Naive thymus-derived CD4-positive, alpha-beta T cell (primary cell): ENCODE measurements around the gene ANKRD44. TPM values are rescaled to one million over a fixed set of nuclear protein-coding genes. Genes with fewer than 3 reads are reported as not detected.

ENCODE experiments used
- ATAC-seq: fragments of 150-1000 bp; cut with Tn5 transposase; 2 replicates; pipeline ENCODE4 v1.10.0; 2021; ENCODE audit warnings: mild to moderate bottlenecking, moderate library complexity
- CTCF ChIA-PET: fragments of 350-600 bp; sonication (Branson Sonifier 250); formaldehyde crosslinking; loops from one replicate; lab custom pipeline; 2021; ENCODE audit warnings: antibody characterized with exemption; lab: Charles Lee
- POLR2A ChIA-PET: fragments of 350-600 bp; sonication (Branson Sonifier 250); formaldehyde crosslinking; loops from one replicate; lab custom pipeline; 2021; ENCODE audit warnings: antibody characterized with exemption, inconsistent platforms; lab: Charles Lee
- DNase-seq, 9 donors: peaks; one replicate each; pipeline versions ENCODE4 v3.0.0 to v3.0.0-alpha.2; 2020 to 2022; ENCODE audit warnings: mixed read lengths in 1 of 9
- H3K27ac ChIP-seq: one replicate; pipeline ENCODE4 v1.7.0; 2013; ENCODE audit warnings: mild to moderate bottlenecking, low read depth, low read length, moderate library complexity
- H3K27me3 ChIP-seq, 2 donors: one replicate each; pipeline ENCODE4 v1.7.0; 2013; ENCODE audit warnings: low read length in 2 of 2, mild to moderate bottlenecking in 2 of 2, moderate library complexity in 2 of 2; ENCODE audit not compliant: control insufficient read depth in 2 of 2, insufficient read depth in 2 of 2
- H3K36me3 ChIP-seq, 3 experiments: 1 replicate in 2 of 3; 2 replicates in 1 of 3; pipeline ENCODE4 v1.7.0; 2013; ENCODE audit warnings: low read length in 3 of 3, mild to moderate bottlenecking in 3 of 3, moderate library complexity in 1 of 3; ENCODE audit not compliant: insufficient read depth in 3 of 3, control insufficient read depth in 2 of 3
- H3K4me1 ChIP-seq, 2 donors: one replicate each; pipeline ENCODE4 v1.7.0; 2013; ENCODE audit warnings: low read length in 2 of 2, mild to moderate bottlenecking in 2 of 2, moderate library complexity in 1 of 2; ENCODE audit not compliant: control insufficient read depth in 2 of 2, insufficient read depth in 2 of 2
- H3K4me3 ChIP-seq: 2 replicates; pipeline ENCODE4 v1.7.0; 2013; ENCODE audit warnings: mild to moderate bottlenecking, low read length
- H3K9me3 ChIP-seq, 3 experiments: 1 replicate in 2 of 3; 2 replicates in 1 of 3; pipeline ENCODE4 v1.7.0; 2013; ENCODE audit warnings: low read length in 3 of 3; ENCODE audit not compliant: control insufficient read depth in 2 of 3
- H3K27ac Mint-ChIP-seq, 9 donors: one replicate each; pipeline ENCODE4 v1.8.0; 2020 to 2022; ENCODE audit warnings: mixed read lengths in 9 of 9, mild to moderate bottlenecking in 8 of 9, moderate library complexity in 5 of 9, inconsistent platforms in 2 of 9
- H3K27me3 Mint-ChIP-seq, 5 donors: one replicate each; pipeline ENCODE4 v1.8.0; 2021 to 2022; ENCODE audit warnings: mixed read lengths in 5 of 5, mild to moderate bottlenecking in 1 of 5
- H3K36me3 Mint-ChIP-seq, 5 donors: one replicate each; pipeline ENCODE4 v1.8.0; 2020 to 2022; ENCODE audit warnings: mixed read lengths in 5 of 5, mild to moderate bottlenecking in 3 of 5, inconsistent platforms in 1 of 5
- H3K4me1 Mint-ChIP-seq, 7 donors: one replicate each; pipeline ENCODE4 v1.8.0; 2020 to 2022; ENCODE audit warnings: mixed read lengths in 7 of 7, mild to moderate bottlenecking in 3 of 7, inconsistent platforms in 1 of 7
- H3K4me3 Mint-ChIP-seq, 10 donors: one replicate each; pipeline ENCODE4 v1.8.0; 2020 to 2022; ENCODE audit warnings: mild to moderate bottlenecking in 10 of 10, mixed read lengths in 10 of 10, moderate library complexity in 6 of 10, inconsistent platforms in 2 of 10
- H3K9me3 Mint-ChIP-seq, 11 donors: one replicate each; pipeline ENCODE4 v1.8.0; 2020 to 2022; ENCODE audit warnings: mixed read lengths in 11 of 11, mild to moderate bottlenecking in 4 of 11, inconsistent platforms in 1 of 11, moderate library complexity in 1 of 11
- intact Hi-C, 2 donors: fragments of 100-400 bp; cut with micrococcal nuclease; formaldehyde crosslinking; loops; one replicate each; pipeline ENCODE4 v1.15.1; 2023
- polyA plus RNA-seq, 2 donors: library from polyadenylated mRNA; unstranded; fragments of 300-500 nt; fragmentation: Illumina TruSeq; gene quantifications; one replicate each; pipeline ENCODE4 v1.2.3, GENCODE V29; 2021
- total RNA-seq, 6 experiments: library from RNA in 5 of 6; stranded (reverse) in 5 of 6; gene quantifications; 1 replicate in 5 of 6; 2 replicates in 1 of 6; pipeline ENCODE4 v1.2.3 and lab custom pipeline; 2021 to 2026

The ANKRD44 gene
- total and polyA plus RNA-seq, 7 experiments from 2014 or later, result 88.6 to 296 (median 235) TPM

DNA sequence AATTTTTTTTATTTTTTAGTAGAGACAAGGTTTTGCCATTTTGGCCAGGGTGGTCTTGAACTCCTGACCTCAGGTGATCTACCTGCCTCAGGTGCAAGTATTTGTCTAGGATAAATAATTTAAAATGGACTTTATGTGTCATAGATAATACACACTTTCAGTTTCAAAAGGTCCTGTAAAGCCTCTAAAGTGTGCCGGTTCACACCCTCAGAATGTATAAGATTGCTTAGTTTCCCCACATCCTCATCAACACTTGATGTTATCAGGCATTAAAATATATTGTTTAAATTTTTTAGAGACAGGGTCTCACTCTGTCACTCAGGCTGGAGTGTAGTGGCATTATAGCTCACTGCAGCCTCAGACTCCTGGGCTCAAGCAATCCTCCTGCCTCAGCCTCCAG, 170.5 kb downstream of the ANKRD44 start:
- Mint-ChIP-seq H3K4me3 (peak overlapping the region in 5 of 10 donors; percentile 16 to 39 (median 37)), H3K36me3 (peaks cover 6 to 39% (median 38%) of the 10 kb centered on the region in 5 donors), H3K27ac (peak overlapping the region; percentile 7 to 95 (median 61)), H3K27me3 (no peaks in the 10 kb centered on the region), H3K4me1 (peaks cover 59 to 95% (median 87%) of the 10 kb centered on the region in 7 donors), H3K9me3 (no peaks in the 10 kb centered on the region)
- intact Hi-C loops, result loop anchor here in 1 of 2 donors (1.0 kb wide), 1 partner anchor 10 kb away; no protein-coding TSS in a partner anchor
- Histone ChIP-seq H3K27me3 (no peaks in the 10 kb centered on the region), H3K36me3 (peaks cover under 1 to 15% (median 7%) of the 10 kb centered on the region in 3 experiments), H3K4me3 (no peak overlapping the region), H3K27ac (no peak overlapping the region), H3K9me3 (no peaks in the 10 kb centered on the region), H3K4me1 (peaks cover 59 to 70% of the 10 kb centered on the region in 2 donors)
- ATAC-seq, result peak; percentile 54
- DNase-seq, result no peak
- ChIA-PET CTCF (interaction anchor here (0.6 to 1.6 kb wide), 2 partner anchors 9 to 361 kb away, joined by 3 to 4 read pairs; no protein-coding TSS in a partner anchor), POLR2A (interaction anchor here (0.7 to 1.6 kb wide), 4 partner anchors 10 to 44 kb away, joined by 3 to 7 read pairs (median 4); no protein-coding TSS in a partner anchor)

DNA sequence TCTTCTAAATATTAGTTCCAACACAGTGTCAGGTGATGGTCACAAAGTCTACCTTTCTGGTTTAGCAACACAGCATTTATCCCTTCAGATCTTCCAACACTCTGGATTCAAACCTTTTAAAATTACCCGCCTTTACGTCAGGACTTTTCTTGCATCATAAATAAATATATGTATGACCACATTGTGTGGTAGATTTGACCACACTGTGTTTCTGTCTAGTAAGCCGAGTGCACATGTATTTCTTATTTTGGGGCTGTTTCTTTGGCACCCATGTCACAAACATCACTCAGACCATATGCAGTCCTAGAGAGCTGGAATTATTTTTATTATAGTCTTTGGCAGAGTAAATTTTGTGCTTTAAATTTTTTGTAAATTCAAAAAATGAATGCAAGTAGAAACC, 172.1 kb downstream of the ANKRD44 start:
- intact Hi-C loops, result loop anchor here in 1 of 2 donors (1.0 kb wide), 2 partner anchors 8 kb away; no protein-coding TSS in a partner anchor
- Histone ChIP-seq H3K4me1 (peaks cover 58 to 65% of the 10 kb centered on the region in 2 donors), H3K27me3 (no peaks in the 10 kb centered on the region), H3K27ac (no peak overlapping the region), H3K4me3 (no peak overlapping the region), H3K9me3 (no peaks in the 10 kb centered on the region), H3K36me3 (peaks cover 7 to 25% (median 12%) of the 10 kb centered on the region in 3 experiments)
- peaks cover 6 to 45% (median 38%) of the 10 kb centered on the region in 5 donors for H3K36me3 Mint-ChIP-seq
- H3K9me3 Mint-ChIP-seq, result no peaks in the 10 kb centered on the region
- peaks cover 59 to 95% (median 90%) of the 10 kb centered on the region in 7 donors for H3K4me1 Mint-ChIP-seq
- H3K27me3 Mint-ChIP-seq, result no peaks in the 10 kb centered on the region
- ChIA-PET CTCF (interaction anchor here (0.8 kb wide), 1 partner anchor 53 kb away, joined by 3 read pairs; no protein-coding TSS in a partner anchor), POLR2A (interaction anchor here (1.1 kb wide), 1 partner anchor 14 kb away, joined by 3 read pairs; no protein-coding TSS in a partner anchor)
- H3K27ac Mint-ChIP-seq, result peak overlapping the region in 8 of 9 donors; percentile 13 to 95 (median 68)
- DNase-seq, result no peak
- H3K4me3 Mint-ChIP-seq, result peak overlapping the region in 5 of 10 donors; percentile 0 to 70 (median 51)
- ATAC-seq, result no peak

DNA sequence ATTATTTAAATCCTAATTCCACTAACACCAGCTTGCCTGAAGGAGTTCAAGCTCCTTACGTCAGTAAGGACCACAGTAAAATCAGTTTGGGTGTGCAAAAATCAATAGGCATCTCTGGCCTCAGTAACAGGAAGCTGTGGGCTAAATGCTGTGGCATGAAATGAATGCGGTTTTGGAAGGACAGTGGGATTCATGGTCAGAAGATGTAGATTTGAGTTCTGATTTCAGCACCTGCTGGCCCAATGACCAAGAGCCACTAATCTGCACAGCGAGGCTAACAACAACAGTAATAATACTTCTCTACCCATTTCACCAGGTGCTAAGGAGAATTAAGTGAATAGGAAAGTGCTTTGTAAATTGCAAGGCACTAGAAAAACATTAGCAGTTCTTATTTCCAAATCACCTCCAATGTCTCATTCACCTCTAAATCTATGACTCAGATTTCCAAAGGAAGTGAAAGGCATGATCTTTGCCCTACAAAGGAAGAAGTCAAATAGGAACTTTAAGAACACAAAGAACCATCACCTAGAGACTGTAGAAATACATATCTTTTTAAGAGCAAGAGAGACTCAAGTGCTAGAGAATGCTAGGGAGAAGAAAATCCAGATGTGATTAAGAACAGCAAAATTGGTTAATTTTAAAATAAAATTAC, 172.6 kb downstream of the ANKRD44 start:
- intact Hi-C loops, result loop anchor here in 1 of 2 donors (1.0 kb wide), 2 partner anchors 8 kb away; no protein-coding TSS in a partner anchor
- H3K9me3 Mint-ChIP-seq, result no peaks in the 10 kb centered on the region
- Histone ChIP-seq H3K4me3 (no peak overlapping the region), H3K9me3 (no peaks in the 10 kb centered on the region), H3K27me3 (no peaks in the 10 kb centered on the region), H3K4me1 (peaks cover 60 to 68% of the 10 kb centered on the region in 2 donors), H3K36me3 (peaks cover 7 to 27% (median 12%) of the 10 kb centered on the region in 3 experiments), H3K27ac (peak overlapping the region; percentile 12)
- H3K4me1 Mint-ChIP-seq, result peaks cover 65 to 99% (median 95%) of the 10 kb centered on the region in 7 donors
- CTCF ChIA-PET, result interaction anchor here (0.8 to 1.9 kb wide), 4 partner anchors 14 to 295 kb away, joined by 3 to 8 read pairs (median 4); no protein-coding TSS in a partner anchor
- DNase-seq, result no peak
- peak overlapping the region in 9 of 10 donors; percentile 12 to 70 (median 35) for H3K4me3 Mint-ChIP-seq
- ATAC-seq, result peak; percentile 59
- H3K36me3 Mint-ChIP-seq, result peaks cover 6 to 46% (median 39%) of the 10 kb centered on the region in 5 donors
- H3K27ac Mint-ChIP-seq, result peak overlapping the region; percentile 28 to 96 (median 86)
- H3K27me3 Mint-ChIP-seq, result no peaks in the 10 kb centered on the region
- POLR2A ChIA-PET, result interaction anchor here (1.1 to 1.3 kb wide), 3 partner anchors 10 to 156 kb away, joined by 3 read pairs; no protein-coding TSS in a partner anchor

DNA sequence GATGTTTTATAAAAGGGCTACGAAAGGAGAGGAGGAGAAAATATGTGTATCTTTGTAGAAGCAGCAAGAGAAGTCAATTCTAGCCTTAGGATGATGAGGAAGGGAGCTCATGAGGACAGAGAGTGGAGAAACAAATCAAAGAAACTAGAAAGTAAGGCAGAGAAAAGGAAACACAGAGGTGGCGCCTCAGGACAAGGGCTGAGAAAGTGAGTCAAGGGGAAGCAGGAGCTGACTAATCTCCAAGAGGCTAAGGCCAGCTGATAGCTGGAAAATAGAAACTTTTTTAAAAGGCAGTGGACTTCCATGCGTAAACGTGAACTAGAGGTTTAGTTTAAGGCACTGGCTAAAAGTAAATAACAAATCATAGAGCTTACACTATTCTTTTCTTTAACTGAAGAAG, 173.3 kb downstream of the ANKRD44 start:
- peaks cover 66 to 99% (median 95%) of the 10 kb centered on the region in 7 donors for H3K4me1 Mint-ChIP-seq
- peak overlapping the region; percentile 39 to 96 (median 89) for H3K27ac Mint-ChIP-seq
- H3K9me3 Mint-ChIP-seq, result no peaks in the 10 kb centered on the region
- ATAC-seq, result no peak
- Histone ChIP-seq H3K9me3 (no peaks in the 10 kb centered on the region), H3K36me3 (peaks cover 7 to 28% (median 12%) of the 10 kb centered on the region in 3 experiments), H3K27me3 (no peaks in the 10 kb centered on the region), H3K4me1 (peaks cover 60 to 73% of the 10 kb centered on the region in 2 donors), H3K4me3 (no peak overlapping the region), H3K27ac (peak overlapping the region; percentile 12)
- H3K27me3 Mint-ChIP-seq, result no peaks in the 10 kb centered on the region
- DNase-seq, result no peak
- H3K36me3 Mint-ChIP-seq, result peaks cover 6 to 48% (median 40%) of the 10 kb centered on the region in 5 donors
- CTCF ChIA-PET, result interaction anchor here (0.6 to 1.9 kb wide), 6 partner anchors 15 to 294 kb away, joined by 3 to 8 read pairs (median 4); no protein-coding TSS in a partner anchor
- intact Hi-C loops, result no loop called here
- peak overlapping the region; percentile 1 to 70 (median 50) for H3K4me3 Mint-ChIP-seq
- POLR2A ChIA-PET, result interaction anchor here (1.0 to 1.3 kb wide), 5 partner anchors 9 to 157 kb away, joined by 3 read pairs; no protein-coding TSS in a partner anchor

DNA sequence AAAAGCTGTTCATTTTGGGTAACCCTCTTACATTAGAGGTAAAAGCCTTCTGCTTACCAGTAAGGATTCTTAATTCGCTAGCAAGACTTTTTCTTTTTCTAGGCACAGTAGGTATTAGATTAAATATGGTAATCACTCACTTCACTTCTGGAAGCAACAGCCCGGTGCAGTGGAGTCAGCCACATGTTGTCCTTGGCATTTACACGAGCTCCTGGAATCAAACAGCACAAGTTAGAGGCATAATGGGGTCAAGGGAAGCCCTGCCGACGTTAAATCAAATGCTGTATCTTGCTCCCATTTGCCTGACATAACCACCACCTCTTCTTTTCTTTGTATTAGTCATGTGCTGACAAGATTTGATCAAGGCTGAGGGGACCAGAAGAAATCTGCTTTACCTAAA, 174.1 kb downstream of the ANKRD44 start:
- no peaks in the 10 kb centered on the region for H3K9me3 Mint-ChIP-seq
- H3K4me3 ChIP-seq, result no peak overlapping the region
- ChIA-PET CTCF (interaction anchor here (0.9 to 1.9 kb wide), 2 partner anchors 23 to 212 kb away, joined by 4 to 8 read pairs; no protein-coding TSS in a partner anchor), POLR2A (interaction anchor here (1.0 to 1.3 kb wide), 4 partner anchors 9 to 158 kb away, joined by 3 read pairs; no protein-coding TSS in a partner anchor)
- intact Hi-C loops, result no loop called here
- no peaks in the 10 kb centered on the region for H3K27me3 Mint-ChIP-seq
- peak overlapping the region; percentile 26 to 96 (median 89) for H3K27ac Mint-ChIP-seq
- no peaks in the 10 kb centered on the region for H3K9me3 ChIP-seq
- H3K27ac ChIP-seq, result peak overlapping the region; percentile 12
- peaks cover 60 to 73% of the 10 kb centered on the region in 2 donors for H3K4me1 ChIP-seq
- peak overlapping the region in 4 of 10 donors; percentile 7 to 70 (median 60) for H3K4me3 Mint-ChIP-seq
- DNase-seq (no peak), ATAC-seq (no peak)
- H3K36me3 ChIP-seq, result peaks cover 7 to 28% (median 12%) of the 10 kb centered on the region in 3 experiments
- H3K36me3 Mint-ChIP-seq, result peaks cover 6 to 41% (median 35%) of the 10 kb centered on the region in 5 donors
- peaks cover 67 to 99% (median 95%) of the 10 kb centered on the region in 7 donors for H3K4me1 Mint-ChIP-seq
- no peaks in the 10 kb centered on the region for H3K27me3 ChIP-seq

DNA sequence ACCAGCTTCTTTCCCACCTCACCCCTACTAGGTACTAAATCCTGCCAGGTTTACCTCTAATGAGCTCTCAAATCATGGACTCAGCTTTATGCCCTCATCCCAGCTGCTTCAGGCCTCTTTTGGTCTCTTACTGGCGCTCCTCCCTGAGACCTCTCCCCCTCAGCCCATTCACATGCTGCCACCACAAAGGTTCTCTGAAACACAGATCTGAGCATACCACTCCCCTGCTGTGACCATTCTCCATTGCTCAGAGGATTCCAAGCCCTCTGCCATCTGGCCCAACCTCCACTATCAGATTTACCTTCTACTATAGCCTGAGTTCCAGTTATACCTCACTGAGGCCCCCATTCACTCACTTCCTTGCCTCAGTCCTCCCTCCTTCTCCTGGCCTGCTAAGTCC, 174.8 kb downstream of the ANKRD44 start:
- Histone ChIP-seq H3K27ac (no peak overlapping the region), H3K9me3 (no peaks in the 10 kb centered on the region), H3K27me3 (no peaks in the 10 kb centered on the region), H3K4me1 (peaks cover 63 to 71% of the 10 kb centered on the region in 2 donors), H3K36me3 (peaks cover 7 to 28% (median 12%) of the 10 kb centered on the region in 3 experiments), H3K4me3 (no peak overlapping the region)
- H3K4me3 Mint-ChIP-seq, result peak overlapping the region in 5 of 10 donors; percentile 0 to 70 (median 14)
- H3K9me3 Mint-ChIP-seq, result no peaks in the 10 kb centered on the region
- peaks cover 6 to 41% (median 35%) of the 10 kb centered on the region in 5 donors for H3K36me3 Mint-ChIP-seq
- peak overlapping the region; percentile 26 to 96 (median 89) for H3K27ac Mint-ChIP-seq
- ChIA-PET CTCF (interaction anchor here (1.5 to 1.9 kb wide), 2 partner anchors 17 to 22 kb away, joined by 4 to 8 read pairs; no protein-coding TSS in a partner anchor), POLR2A (interaction anchor here (1.2 to 1.7 kb wide), 2 partner anchors 22 to 161 kb away, joined by 4 read pairs; no protein-coding TSS in a partner anchor)
- intact Hi-C loops, result no loop called here
- peaks cover 67 to 99% (median 96%) of the 10 kb centered on the region in 7 donors for H3K4me1 Mint-ChIP-seq
- DNase-seq (no peak), ATAC-seq (no peak)
- H3K27me3 Mint-ChIP-seq, result no peaks in the 10 kb centered on the region
